Left ventricle myocardium inferior (tissue), 1 donor: Measurements from ENCODE around the gene NT5C. TPM values are rescaled to one million over a fixed set of nuclear protein-coding genes. Genes with fewer than 3 reads are reported as not detected.
A peak's percentile ranks its signal among the peaks of the same experiment; 100 is the strongest.
"Not testable (repeated sequence)": the region's sequence is repeated elsewhere in the genome, so short reads cannot be mapped to it uniquely, and the experiment has no call there.

Experiments used
- DNase-seq: peaks from one replicate; pipeline ENCODE4 v3.0.0-alpha.2; 2020
- H3K27ac ChIP-seq: fragments of 200-600 bp; replicated peaks from 2 replicates; pipeline ENCODE4 v1.8.0; 2021
- H3K27me3 ChIP-seq: fragments of 200-600 bp; 2 replicates; pipeline ENCODE4 v1.8.0; 2021; ENCODE audit warnings: low read depth
- H3K36me3 ChIP-seq: fragments of 200-600 bp; 2 replicates; pipeline ENCODE4 v1.8.0; 2021
- H3K4me1 ChIP-seq: fragments of 200-600 bp; 2 replicates; pipeline ENCODE4 v1.8.0; 2021
- H3K4me3 ChIP-seq: fragments of 200-600 bp; 2 replicates; pipeline ENCODE4 v1.8.0; 2021; ENCODE audit warnings: mild to moderate bottlenecking, moderate library complexity
- H3K9me3 ChIP-seq: fragments of 200-600 bp; replicated peaks from 2 replicates; pipeline ENCODE4 v1.8.0; 2021
- intact Hi-C: fragments of 100-400 bp; cut with micrococcal nuclease; formaldehyde crosslinking; loops from one replicate; pipeline ENCODE4 v1.11.0; 2022
- total RNA-seq: library from RNA; stranded (reverse); fragmentation: NEBNext Ultra II Directional; extraction: Animal tissue kit (Norgen Biotek cat#: 25700); gene quantifications from one replicate; pipeline ENCODE4 v1.2.1, GENCODE V29; 2021
- TF ChIP-seq, protein P1 (sequence below): fragments of 200-600 bp; IDR thresholded peaks from 2 replicates; pipeline ENCODE4 v1.8.0; 2021; ENCODE audit warnings: antibody characterized with exemption, mild to moderate bottlenecking, borderline replicate concordance
- donor health status: DM: no; HTN: yes; CAD: no; lungs with severe emphysema.

NT5C gene
- total RNA-seq, 1 donor from 2014 or later: 25.9 TPM

GRCh38 chr17:75173526-75173925, 42.0 kb upstream of the NT5C start:
- H3K27ac ChIP-seq: no peak overlapping the region
- H3K36me3 ChIP-seq: peaks cover 91% of the 10 kb centered on the region
- H3K9me3 ChIP-seq: no peaks in the 10 kb centered on the region
- intact Hi-C loops: loop anchor here (5.0 kb wide), 1 partner anchor 61 kb away; no protein-coding TSS in a partner anchor
- peaks cover 27% of the 10 kb centered on the region for H3K4me1 ChIP-seq
- DNase-seq: peak; percentile 1
- TF ChIP-seq, protein P1, sequence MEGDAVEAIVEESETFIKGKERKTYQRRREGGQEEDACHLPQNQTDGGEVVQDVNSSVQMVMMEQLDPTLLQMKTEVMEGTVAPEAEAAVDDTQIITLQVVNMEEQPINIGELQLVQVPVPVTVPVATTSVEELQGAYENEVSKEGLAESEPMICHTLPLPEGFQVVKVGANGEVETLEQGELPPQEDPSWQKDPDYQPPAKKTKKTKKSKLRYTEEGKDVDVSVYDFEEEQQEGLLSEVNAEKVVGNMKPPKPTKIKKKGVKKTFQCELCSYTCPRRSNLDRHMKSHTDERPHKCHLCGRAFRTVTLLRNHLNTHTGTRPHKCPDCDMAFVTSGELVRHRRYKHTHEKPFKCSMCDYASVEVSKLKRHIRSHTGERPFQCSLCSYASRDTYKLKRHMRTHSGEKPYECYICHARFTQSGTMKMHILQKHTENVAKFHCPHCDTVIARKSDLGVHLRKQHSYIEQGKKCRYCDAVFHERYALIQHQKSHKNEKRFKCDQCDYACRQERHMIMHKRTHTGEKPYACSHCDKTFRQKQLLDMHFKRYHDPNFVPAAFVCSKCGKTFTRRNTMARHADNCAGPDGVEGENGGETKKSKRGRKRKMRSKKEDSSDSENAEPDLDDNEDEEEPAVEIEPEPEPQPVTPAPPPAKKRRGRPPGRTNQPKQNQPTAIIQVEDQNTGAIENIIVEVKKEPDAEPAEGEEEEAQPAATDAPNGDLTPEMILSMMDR: no peak
- no peak overlapping the region for H3K4me3 ChIP-seq
- H3K27me3 ChIP-seq: no peaks in the 10 kb centered on the region

- Histone ChIP-seq H3K36me3 (peaks cover 90% of the 10 kb centered on the region), H3K27me3 (no peaks in the 10 kb centered on the region), H3K4me1 (peaks cover 26% of the 10 kb centered on the region), H3K27ac (no peak overlapping the region), H3K4me3 (no peak overlapping the region), H3K9me3 (no peaks in the 10 kb centered on the region)
- TF ChIP-seq, protein P1: no peak
- intact Hi-C loops: no loop called here
- no peak for DNase-seq
These were observed 37.5 kb upstream of the NT5C start for GRCh38 chr17:75168998-75169397.

- H3K4me1 ChIP-seq, H3K27me3 ChIP-seq, H3K4me3 ChIP-seq, DNase-seq, H3K27ac ChIP-seq, intact Hi-C loops, H3K9me3 ChIP-seq: not testable (repeated sequence)
- H3K36me3 ChIP-seq: peaks cover 58% of the 10 kb centered on the region
These were observed 33.1 kb upstream of the NT5C start for GRCh38 chr17:75164606-75165005.

DNA sequence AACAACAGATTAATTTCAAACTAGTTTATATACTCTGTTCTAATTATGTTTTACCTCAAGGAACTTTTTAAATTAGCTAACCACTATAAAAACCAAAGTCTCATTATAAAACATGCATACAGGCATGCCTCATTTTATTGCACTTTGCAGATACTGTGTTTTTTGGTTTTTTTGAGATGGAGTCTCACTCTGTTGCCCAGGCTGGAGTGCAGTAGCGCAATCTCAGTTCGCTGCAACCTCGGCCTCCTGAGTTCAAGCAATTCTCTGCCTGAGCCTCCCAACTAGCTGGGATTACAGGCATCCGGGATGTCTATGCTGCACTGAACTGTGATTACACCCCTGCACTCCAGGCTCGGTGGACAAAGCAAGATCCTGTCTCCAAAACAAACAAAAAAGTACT, 31.5 kb upstream of the NT5C start:
- Histone ChIP-seq H3K27ac (no peak overlapping the region), H3K36me3 (peaks cover 45% of the 10 kb centered on the region)
- intact Hi-C loops: no loop called here

GRCh38 chr17:75160211-75160610, 28.7 kb upstream of the NT5C start:
- intact Hi-C loops: no loop called here
- Histone ChIP-seq H3K27me3 (no peaks in the 10 kb centered on the region), H3K9me3 (no peaks in the 10 kb centered on the region), H3K27ac (no peak overlapping the region), H3K4me1 (no peaks in the 10 kb centered on the region), H3K4me3 (no peak overlapping the region), H3K36me3 (peaks cover 18% of the 10 kb centered on the region)
- no peak for DNase-seq
- TF ChIP-seq, protein P1: no peak

More for the DNA sequence above, 31.5 kb upstream of the NT5C start:
- Histone ChIP-seq H3K9me3 (no peaks in the 10 kb centered on the region), H3K4me3 (no peak overlapping the region), H3K27me3 (no peaks in the 10 kb centered on the region), H3K4me1 (no peaks in the 10 kb centered on the region)
- TF ChIP-seq, protein P1: no peak
- no peak for DNase-seq

- Histone ChIP-seq H3K36me3 (peaks cover 10% of the 10 kb centered on the region), H3K27ac (no peak overlapping the region), H3K4me1 (peaks cover 5% of the 10 kb centered on the region), H3K9me3 (no peaks in the 10 kb centered on the region), H3K27me3 (no peaks in the 10 kb centered on the region), H3K4me3 (no peak overlapping the region)
- no peak for DNase-seq
- TF ChIP-seq, protein P1: no peak
- intact Hi-C loops: no loop called here
These were observed 27.9 kb upstream of the NT5C start for GRCh38 chr17:75159196-75160031.

DNA sequence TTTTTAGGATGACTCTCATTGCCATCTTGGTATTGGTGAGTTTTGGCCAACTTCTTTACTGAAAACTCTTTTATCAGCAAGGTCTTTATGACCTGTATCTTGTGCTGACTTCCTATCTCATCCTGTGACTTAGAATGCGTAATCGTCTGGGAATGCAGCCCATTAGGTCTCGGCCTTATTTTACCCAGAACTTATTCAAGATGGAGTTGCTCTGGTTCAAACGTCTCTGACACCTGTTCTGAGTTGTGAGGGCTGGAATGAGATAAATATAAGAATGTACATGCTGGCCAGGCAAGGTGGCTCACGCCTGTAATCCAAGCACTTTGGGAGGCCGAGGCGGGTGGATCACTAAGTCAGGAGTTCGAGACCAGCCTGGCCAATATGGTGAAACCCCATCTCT, 26.9 kb upstream of the NT5C start:
- H3K36me3 ChIP-seq, intact Hi-C loops, H3K27ac ChIP-seq, H3K27me3 ChIP-seq, DNase-seq, H3K9me3 ChIP-seq, H3K4me3 ChIP-seq: not testable (repeated sequence)
- H3K4me1 ChIP-seq: peaks cover 12% of the 10 kb centered on the region
